ENCODE data around the gene CCDC33. TPM values are rescaled to one million over a fixed set of nuclear protein-coding genes. Genes with fewer than 3 reads are reported as not detected.

Gene CCDC33
- total RNA-seq, 4 donors from 2014 or later = 0.13 TPM; not detected in 3

DNA sequence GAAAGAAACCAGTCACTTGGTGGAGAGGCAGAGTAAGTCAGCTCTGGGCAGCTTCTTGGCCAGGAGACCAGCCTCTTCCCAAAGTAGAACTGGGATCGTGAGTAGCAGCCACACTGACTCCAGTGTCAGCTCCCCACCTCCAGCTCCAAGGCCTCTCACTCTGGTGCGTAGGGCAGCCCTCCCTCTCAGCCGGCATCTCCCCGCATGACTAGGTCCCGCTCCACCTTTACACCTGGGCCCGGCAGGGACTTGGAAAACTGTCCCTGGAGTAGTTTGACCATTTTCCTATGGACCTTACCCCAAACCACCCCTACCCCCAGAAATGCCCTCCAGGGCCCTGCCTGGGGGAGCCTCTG, 36.9 kb upstream of the CCDC33 start:
- no peak overlapping the region for H3K27ac ChIP-seq
- no peaks in the 10 kb centered on the region for H3K27me3 ChIP-seq
- H3K36me3 ChIP-seq = no peaks in the 10 kb centered on the region
- peaks cover 5 to 56% of the 10 kb centered on the region in 2 donors for H3K4me1 ChIP-seq
- no peaks in the 10 kb centered on the region for H3K9me3 ChIP-seq
- TF ChIP-seq, protein P1, sequence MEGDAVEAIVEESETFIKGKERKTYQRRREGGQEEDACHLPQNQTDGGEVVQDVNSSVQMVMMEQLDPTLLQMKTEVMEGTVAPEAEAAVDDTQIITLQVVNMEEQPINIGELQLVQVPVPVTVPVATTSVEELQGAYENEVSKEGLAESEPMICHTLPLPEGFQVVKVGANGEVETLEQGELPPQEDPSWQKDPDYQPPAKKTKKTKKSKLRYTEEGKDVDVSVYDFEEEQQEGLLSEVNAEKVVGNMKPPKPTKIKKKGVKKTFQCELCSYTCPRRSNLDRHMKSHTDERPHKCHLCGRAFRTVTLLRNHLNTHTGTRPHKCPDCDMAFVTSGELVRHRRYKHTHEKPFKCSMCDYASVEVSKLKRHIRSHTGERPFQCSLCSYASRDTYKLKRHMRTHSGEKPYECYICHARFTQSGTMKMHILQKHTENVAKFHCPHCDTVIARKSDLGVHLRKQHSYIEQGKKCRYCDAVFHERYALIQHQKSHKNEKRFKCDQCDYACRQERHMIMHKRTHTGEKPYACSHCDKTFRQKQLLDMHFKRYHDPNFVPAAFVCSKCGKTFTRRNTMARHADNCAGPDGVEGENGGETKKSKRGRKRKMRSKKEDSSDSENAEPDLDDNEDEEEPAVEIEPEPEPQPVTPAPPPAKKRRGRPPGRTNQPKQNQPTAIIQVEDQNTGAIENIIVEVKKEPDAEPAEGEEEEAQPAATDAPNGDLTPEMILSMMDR (IDR thresholded peaks at IDR 0.05) = no peak
- TF ChIP-seq POLR2A (IDR thresholded peaks at IDR 0.05) = no peak
- 44 to 52% methylated on average over 6 of the region's 6 CpGs for WGBS, 2 donors
- intact Hi-C loops (cut with DNase I) = no loop called here
- peak; percentile 42 to 52 for DNase-seq
- H3K4me3 ChIP-seq (replicated peaks in 1 of 3) = no peak overlapping the region

DNA sequence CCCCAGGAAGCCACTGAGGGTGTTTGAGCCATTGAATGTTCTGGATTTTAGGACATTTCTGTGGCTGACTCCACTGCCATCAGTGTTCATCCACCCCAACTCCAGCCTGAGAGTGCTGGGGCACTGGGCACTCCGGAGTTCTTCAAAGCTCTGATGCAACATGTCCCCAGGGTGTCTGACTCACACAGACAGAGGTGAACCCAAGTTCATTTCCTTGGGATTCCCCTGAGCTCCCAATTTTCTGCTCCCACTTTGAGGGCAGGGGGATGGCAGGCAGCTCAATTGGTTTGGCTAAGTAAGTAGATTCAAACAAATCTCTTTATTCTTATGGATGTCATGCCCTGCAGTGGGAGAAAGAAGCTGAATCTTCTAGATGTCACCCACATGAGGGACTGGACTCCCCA, 35.7 kb upstream of the CCDC33 start:
- H3K27ac ChIP-seq = peak overlapping the region in 1 of 3 donors; percentile 26
- peaks cover 5 to 65% of the 10 kb centered on the region in 2 donors for H3K4me1 ChIP-seq

DNA sequence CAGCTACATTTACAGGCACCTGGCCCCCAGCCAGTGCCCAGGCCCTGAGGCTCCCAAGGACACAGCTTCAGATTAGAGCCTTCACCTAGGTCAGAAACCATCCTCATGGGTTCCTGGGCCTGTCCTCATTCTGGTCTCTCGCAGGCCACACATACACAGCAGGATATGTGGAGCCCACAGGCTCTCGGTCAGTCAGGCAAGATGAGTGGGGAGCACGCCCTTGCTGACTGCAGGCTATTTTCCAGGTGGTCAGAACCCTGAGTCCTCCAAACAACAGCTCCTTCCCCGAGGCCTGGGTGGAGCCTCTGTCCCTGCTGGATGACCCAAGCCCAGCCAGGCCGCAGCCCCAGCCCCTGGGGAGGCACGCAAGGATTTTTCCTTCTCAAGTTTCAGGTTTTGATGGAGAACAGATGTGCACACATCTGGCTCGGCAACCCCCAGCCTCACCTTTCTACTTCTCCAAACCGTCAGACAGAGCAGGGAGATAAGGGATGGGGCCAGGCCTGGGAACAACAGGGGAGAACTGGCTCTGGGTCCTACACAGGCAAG, 35.2 kb upstream of the CCDC33 start:
- no peak overlapping the region for H3K4me3 ChIP-seq (replicated peaks in 1 of 3)
- WGBS, 2 donors = 62 to 78% methylated on average over 7 of the region's 8 CpGs
- peak overlapping the region in 1 of 3 donors; percentile 26 for H3K27ac ChIP-seq
- H3K36me3 ChIP-seq = no peaks in the 10 kb centered on the region
- intact Hi-C loops (cut with DNase I) = no loop called here
- TF ChIP-seq POLR2A (IDR thresholded peaks at IDR 0.05) = no peak
- TF ChIP-seq, protein P1 (IDR thresholded peaks at IDR 0.05) = no peak
- H3K4me1 ChIP-seq = peaks cover 7 to 69% of the 10 kb centered on the region in 2 donors
- no peaks in the 10 kb centered on the region for H3K27me3 ChIP-seq
- H3K9me3 ChIP-seq = no peaks in the 10 kb centered on the region
- DNase-seq = no peak

More for the DNA sequence above, 35.7 kb upstream of the CCDC33 start:
- 57 to 89% methylated on average over 1 of the region's 1 CpG for WGBS, 2 donors
- H3K9me3 ChIP-seq = no peaks in the 10 kb centered on the region
- H3K36me3 ChIP-seq = no peaks in the 10 kb centered on the region
- peak; percentile 26 to 33 for DNase-seq
- no peak overlapping the region for H3K4me3 ChIP-seq (replicated peaks in 1 of 3)
- intact Hi-C loops (cut with DNase I) = no loop called here
- no peaks in the 10 kb centered on the region for H3K27me3 ChIP-seq
- no peak for TF ChIP-seq POLR2A (IDR thresholded peaks at IDR 0.05)
- TF ChIP-seq, protein P1 (IDR thresholded peaks at IDR 0.05) = no peak

DNA sequence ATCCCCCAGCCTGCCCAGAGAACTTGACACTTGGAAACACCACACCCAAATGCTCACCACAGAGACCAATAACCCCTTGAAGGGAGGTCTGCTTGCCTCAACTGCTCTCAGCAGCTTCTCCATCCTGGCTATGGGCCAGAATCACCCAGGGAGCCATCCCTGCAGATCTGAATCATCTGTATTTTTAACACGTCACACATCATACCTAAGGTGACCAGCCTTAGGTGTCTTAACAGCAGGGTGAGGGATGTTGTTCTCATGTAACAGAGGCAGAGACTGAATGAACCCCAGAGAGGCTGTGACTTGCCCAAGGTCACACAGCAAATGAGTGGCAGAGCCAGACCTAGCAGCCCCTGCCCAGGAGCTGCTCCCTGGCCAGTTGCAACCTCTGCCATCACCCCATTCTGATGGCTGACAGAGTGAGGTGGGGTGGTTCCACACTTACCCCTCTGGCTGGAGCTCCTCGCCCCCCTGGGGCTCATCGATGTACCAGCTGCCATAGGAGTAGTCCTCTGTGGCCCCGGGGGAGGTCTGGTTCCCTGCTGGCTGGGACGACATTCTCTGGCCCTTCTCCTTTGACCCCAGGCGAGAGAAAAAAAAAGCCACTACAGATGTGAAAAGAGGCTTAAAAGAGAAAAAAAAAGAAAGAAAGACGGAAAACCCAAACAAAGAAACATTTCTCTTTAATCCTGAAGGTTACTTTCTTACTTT, 34.3 kb upstream of the CCDC33 start:
- Histone ChIP-seq H3K9me3 (no peaks in the 10 kb centered on the region), H3K27ac (no peak overlapping the region), H3K4me1 (peaks cover 16 to 69% of the 10 kb centered on the region in 2 donors), H3K36me3 (no peaks in the 10 kb centered on the region), H3K4me3 (replicated peaks in 1 of 3) (no peak overlapping the region), H3K27me3 (no peaks in the 10 kb centered on the region)
- no peak for DNase-seq
- intact Hi-C loops (cut with DNase I) = no loop called here
- WGBS, 2 donors = 60 to 61% methylated on average over 7 of the region's 7 CpGs
- TF ChIP-seq, protein P1 (IDR thresholded peaks at IDR 0.05) = no peak
- no peak for TF ChIP-seq POLR2A (IDR thresholded peaks at IDR 0.05)
